ENCODE measurements around the gene CEP63. TPM values are rescaled to one million over a fixed set of nuclear protein-coding genes. Genes with fewer than 3 reads are reported as not detected.
A peak's percentile ranks its signal among the peaks of the same experiment; 100 is the strongest.

The CEP63 gene
- total RNA-seq, 2 donors from 2014 or later, result 23.1 to 23.8 TPM

DNA sequence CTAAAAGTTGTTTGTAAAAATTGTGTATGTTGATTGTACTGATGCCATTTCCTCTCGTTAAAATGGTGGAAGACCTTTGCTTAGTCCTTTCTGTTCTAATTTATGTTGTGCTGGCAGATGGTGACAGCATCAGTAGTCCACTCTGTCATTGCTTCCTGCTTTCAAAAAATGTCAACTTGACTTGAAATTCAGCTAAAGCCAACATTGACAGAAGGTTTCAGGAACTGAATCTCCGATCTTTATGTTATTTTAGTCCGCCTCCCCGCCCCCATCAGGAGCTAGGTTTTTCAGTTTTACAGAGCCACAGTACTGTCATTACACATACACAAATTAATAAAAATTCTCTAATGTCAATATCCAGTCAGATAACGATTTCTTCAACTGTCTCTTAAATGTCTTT, 1.5 kb downstream of the CEP63 start:
- intact Hi-C loops (cut with DNase I), result loop anchor here in 1 of 2 donors (10.0 kb wide), 2 partner anchors 273 to 913 kb away; partner anchors contain the start of gene CDV3
- no peak for DNase-seq (ENCODE audit: low spot score)

DNA sequence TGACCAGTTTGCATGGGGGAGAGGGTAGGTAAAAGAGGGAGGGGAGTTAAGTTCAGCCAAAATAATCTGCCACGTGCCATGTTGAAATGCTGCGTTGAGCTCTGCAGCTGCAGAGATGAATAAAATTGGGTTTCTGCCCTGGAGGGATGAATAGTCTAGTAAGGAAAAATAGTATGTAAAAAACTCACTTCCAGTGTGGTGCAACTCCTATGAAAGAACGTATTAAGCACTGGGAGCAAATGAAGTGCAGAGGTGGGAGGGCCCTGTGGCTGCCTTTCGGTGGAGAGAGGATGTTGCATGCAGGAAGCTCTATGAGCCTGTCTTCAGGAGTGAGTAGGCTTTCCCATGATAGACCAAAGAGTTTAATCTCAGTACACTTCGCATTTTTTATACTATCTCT, 8.6 kb downstream of the CEP63 start:
- intact Hi-C loops (cut with DNase I), result no loop called here
- no peak for DNase-seq (ENCODE audit: low spot score)

DNA sequence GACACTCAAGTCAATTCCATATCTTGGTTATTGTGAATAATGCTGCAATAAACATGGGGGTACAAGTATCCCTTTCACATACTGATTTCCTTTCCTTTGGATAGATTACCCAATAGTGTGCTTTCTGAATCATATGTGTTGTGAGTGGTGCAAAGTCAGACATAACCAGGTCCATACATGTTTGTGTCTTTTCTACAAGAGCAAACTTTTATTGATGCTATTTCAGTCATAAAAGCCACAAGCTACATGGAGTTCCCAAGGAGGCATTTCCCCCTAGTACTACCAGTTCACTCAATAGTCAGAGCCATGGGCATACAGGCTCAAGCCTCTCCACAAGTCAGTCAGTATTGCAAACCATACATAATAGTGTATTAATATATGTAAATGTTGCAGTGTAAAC, 10.1 kb downstream of the CEP63 start:
- DNase-seq (ENCODE audit: low spot score), result no peak
- intact Hi-C loops (cut with DNase I), result no loop called here

DNA sequence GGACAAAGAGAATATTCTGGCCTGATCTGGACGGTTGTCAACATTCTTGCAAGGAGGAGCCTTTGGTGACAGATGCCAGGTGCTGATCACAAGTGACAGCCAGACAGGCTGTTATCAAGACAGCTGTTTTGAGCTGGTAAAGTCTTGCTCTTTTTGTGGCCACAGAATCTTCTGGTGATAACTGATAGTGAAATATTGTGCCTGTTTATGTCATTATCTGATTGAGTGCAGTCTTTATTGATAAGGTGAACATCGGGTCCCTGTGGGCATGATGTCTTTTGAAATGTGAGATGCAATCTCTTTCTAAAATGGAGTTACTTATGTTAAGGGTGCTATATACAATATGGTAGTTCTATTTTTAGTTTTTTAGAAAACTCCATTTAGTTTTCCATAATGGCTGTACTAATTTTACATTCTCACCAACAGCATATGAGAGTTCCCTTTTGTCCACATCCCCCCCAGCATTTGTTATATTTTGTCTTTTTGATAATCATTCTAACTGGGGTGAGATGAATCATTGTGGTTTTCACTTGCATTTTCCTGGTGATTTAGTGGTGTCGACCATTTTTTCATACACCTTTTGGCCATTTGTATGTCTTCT, 10.7 kb downstream of the CEP63 start:
- no peak for DNase-seq (ENCODE audit: low spot score)
- intact Hi-C loops (cut with DNase I), result no loop called here

DNA sequence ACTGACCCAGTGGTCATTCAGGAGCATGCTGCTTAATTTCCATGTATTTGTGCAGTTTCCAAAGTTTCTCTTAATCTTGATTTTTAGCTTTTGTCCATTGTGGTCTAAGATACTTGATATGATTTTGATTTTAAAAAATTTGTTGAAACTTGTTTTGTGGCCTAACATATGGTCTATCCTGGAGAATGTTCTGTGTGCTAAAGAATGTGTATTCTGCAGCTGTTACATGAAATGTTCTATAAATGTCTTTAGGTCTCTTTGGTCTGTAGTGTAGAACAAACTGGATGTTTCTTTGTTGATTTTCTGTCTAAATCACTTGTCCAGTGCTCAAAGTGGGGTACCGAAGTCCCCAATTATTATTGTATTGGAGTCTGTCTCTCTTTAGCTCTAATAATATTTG, 17.4 kb downstream of the CEP63 start:
- intact Hi-C loops (cut with DNase I), result no loop called here
- DNase-seq (ENCODE audit: low spot score), result no peak

DNA sequence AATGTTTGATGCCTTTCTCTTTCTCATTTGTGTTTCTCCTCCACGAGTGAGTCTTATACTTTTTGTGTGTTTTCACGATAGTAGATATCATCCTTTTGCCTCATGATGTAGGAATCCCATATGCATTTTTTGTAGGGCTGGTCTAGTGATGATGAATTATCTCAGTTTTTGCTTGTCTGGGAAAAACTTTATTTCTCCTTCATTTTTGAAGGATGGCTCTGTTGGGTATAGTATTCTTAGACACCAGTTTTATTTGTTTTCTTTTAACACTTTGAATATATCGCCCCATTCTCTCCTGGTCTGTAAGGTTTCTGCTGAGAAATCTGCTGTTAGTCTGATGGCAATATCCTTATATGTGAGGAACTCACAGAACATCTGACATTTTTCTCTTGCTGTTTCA, 18.3 kb downstream of the CEP63 start:
- intact Hi-C loops (cut with DNase I), result no loop called here
- DNase-seq (ENCODE audit: low spot score), result no peak

DNA sequence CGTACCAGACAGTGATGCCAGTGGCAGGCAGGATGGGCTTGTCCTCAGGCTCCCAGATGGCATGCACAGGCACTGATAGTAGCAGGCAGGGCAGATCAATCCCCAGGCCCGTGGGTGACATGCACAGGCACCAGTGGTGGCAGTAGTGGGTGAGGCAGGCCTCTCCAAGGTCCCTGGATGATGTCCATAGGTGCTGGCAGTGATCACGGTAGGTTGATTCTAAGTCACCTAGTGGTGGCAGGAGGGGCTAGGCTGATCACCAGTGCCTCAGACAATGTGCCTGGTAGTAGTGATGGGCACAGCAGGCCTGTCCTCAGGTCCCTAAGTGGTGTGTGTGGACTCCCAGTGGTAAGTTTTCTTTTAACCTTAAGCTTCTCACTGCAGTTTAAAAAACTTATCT, 19.6 kb downstream of the CEP63 start:
- intact Hi-C loops (cut with DNase I), result no loop called here
- DNase-seq (ENCODE audit: low spot score), result no peak

DNA sequence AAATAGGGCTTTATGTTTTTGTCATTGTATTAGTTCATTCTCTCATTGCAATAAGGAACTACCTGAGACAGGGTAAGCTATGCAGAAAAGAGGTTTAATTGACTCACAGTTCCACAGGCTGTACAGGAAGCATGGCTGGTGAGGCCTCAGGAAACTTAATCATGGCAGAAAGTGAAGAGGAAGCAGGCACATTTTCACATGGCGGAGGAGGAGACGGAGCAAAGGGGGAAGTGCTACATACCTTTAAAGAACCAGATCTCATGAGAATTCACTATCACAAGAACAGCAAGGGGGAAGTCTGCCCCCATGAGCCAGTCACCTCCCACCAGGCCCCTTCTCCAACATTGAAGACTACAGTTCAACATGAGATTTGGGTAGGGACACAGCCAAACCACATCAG, 25.6 kb downstream of the CEP63 start:
- intact Hi-C loops (cut with DNase I), result no loop called here
- peak; percentile 40 for DNase-seq (ENCODE audit: low spot score)

DNA sequence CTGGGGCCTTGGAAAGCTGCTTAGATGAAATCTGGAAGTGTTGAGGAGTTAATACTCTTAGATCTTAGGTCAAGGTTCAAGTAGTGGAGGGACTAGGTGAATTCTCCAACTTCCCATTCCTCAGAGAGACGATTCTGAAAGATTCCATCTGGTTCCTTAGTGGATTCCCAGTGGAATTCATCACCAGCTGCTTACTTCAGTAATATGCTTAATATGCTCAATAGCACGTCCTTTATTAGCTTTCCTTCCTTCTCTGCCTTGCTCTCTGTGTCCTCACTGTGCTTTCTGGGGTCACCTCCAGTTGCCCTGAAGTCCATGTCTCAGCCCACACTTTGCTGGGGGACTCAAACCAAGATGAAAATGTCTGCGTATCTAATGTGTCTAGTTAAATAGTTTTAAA, 31.0 kb downstream of the CEP63 start:
- DNase-seq (ENCODE audit: low spot score), result no peak
- intact Hi-C loops (cut with DNase I), result no loop called here

DNA sequence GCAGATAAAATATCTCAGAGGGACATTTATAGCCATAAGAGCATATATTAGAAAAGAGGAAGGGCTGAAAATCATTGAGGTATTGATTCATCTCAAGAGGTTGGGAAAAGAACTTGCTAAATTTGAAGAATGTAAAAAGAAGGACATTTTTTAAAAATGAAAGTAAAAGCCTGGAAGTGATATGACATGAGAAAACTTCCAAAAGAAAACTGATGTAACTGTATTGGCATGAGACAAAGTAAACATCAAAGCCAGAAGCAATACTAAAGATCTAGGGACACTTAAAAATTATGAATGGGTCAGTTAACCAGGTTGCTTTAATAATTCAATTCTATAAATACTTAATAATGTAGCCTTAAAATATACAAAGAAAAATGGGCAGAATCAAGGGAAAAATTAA, 31.9 kb downstream of the CEP63 start:
- intact Hi-C loops (cut with DNase I), result no loop called here
- DNase-seq (ENCODE audit: low spot score), result no peak

DNA sequence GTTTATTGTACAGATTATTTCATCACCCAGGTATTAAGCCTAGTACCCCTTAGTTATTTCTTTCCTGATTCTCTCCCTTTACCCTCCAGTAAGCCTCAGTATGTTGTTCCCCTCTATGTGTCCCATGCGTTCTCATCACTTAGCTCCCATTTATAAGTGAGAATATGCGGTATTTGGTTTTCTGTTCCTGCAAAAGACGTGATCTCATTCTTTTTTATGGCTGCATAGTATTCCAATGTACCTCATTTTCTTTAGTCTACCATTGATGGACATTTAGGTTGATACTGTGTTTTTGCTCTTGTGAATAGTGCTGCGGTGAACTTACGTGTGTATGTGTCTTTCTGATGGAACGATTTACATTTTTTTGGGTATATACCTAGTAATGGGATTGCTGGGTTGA, 36.7 kb downstream of the CEP63 start:
- intact Hi-C loops (cut with DNase I), result no loop called here
- DNase-seq (ENCODE audit: low spot score), result no peak

DNA sequence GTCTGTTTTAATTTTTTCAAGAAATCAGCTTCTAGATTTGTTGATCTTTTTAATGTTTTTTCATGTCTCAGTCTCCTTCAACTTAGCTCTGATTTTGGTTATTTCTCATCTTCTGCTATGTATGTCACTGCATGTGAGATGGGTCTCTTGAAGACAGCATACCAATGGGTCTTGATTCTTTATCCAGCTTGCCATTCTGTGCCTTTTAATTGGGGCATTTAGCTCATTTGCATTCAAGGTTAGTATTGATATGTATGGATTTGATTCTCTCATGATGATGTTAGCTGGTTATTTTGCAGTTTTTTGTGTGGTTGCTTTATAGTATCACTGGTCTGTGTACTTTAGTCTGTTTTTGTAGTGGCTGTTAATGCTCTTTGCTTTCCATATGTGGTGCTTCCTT, 39.4 kb downstream of the CEP63 start:
- DNase-seq (ENCODE audit: low spot score), result no peak
- intact Hi-C loops (cut with DNase I), result no loop called here

DNA sequence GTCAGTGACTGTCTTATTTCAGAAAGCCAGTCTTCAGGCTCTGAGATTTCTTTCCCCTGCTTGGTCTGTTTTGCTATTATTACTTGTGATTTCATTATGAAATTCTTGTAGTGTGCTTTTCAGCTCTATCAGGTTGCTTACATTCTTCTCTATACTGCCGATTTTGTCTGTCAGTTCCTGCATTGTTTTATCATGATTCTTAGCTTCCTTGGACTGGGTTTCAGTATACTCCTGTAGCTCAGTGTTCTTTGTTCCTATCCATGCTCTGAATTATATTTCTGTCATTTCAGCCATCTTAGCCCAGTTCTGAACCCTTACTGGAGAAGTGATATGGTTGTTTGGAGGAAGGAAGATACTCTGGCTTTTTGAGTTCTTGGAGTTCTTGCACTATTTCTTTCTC, 40.5 kb downstream of the CEP63 start:
- no peak for DNase-seq (ENCODE audit: low spot score)
- intact Hi-C loops (cut with DNase I), result no loop called here

DNA sequence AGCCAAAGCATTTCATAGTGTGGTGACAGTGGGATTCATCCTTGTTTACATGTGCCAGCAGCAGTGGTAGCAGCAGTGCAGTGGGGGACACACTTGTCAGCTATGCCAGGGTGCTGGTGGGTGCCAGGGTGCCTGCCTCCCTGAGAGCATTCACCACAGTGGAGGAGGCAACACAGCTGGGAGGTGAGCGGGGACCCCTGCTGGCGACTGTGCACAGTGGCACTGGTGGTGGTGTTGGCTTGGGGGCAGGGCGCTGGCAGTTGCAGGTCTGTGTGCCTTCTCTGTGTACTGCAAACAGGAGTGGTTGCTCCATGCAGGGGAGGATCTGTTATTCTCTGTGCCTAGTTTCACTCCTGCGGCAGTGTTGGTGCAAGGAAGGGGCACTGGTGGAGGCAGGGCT, 41.2 kb downstream of the CEP63 start:
- intact Hi-C loops (cut with DNase I), result no loop called here
- DNase-seq (ENCODE audit: low spot score), result no peak

DNA sequence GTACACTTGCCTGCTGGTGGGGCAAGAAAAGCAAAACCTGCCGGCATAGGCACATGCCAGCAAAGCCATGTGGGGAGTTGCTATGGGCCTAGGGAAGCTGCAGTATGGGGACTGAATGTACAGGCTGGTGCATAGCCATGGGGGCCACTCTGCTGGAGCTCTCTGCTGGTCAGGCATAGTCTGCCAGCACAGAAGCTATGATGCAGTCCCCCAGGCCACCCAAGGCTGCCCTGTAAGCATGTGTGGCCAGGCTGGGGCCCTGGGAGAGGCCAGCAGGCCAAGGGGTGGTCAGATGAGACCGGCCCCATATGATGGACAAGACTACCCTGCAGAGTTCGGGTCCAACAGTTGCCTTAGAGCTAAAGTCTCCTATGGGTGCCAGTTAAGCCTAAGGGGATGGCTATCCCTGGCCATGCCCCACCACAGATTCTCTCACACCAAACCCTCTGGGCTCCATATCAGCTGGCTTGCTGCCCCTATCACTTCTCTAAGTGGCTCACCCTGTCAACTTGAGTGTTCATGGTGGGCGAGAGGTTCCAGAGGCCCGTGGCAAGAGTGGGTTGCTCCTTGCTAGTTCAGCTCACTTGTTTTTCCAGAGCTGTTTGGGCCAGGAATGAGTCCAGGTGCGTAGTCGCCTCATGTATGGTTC, 41.8 kb downstream of the CEP63 start:
- intact Hi-C loops (cut with DNase I), result no loop called here
- DNase-seq (ENCODE audit: low spot score), result no peak

DNA sequence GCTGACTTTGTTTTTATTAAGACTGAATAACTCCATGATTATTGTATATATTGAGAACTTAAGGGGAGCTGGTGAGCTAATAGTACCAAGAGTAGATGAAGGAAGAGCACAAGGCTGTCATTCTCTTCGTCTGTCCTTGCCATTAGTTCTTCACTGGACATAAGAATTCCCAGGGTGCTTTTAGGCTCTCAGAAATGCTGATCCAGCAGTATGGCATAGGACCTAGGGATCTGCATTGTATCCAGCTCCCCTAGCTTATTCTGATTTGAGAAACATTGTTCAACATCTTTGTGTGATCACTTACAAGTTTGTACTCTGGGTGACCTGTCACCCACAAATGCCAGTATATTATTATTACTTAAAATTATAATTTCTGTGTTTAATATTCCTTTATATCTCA, 47.6 kb downstream of the CEP63 start:
- DNase-seq (ENCODE audit: low spot score), result no peak
- intact Hi-C loops (cut with DNase I), result no loop called here

DNA sequence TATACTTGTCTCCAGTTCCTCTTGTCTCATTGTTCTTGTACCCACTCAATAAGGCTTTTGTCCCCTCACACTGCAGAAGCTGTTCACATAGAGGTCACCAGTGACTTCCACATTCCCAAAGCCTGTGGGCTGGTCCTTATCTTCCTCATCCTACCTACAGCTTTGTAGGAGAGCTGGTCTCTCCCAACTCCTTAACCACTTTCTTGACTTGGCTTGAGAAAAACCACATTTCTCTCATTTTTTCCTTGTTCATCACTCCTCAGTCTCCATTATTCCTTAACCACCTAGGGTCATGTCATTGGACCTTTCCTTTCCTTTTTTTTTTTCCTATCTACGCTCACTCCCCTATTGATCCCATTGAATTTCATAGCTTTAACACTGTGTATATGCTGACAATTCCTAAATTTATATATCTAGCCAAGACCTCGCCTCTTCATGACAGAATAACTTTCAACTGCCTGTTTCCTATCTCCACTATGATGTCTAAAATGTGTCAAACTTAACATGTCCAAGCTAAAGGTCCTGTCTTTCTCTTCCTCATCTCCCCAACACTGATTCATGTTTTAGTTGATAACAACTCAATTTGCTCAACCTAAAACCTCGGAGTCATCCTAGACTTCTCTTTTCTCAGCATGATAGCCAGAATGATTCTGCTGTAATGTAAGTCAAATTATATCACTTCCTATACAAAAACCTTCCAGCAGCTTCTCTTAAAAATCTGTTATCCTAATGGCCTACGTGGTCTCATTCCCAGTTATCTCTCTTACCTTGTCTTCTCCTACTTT, 49.5 kb downstream of the CEP63 start:
- intact Hi-C loops (cut with DNase I), result no loop called here
- no peak for DNase-seq (ENCODE audit: low spot score)

DNA sequence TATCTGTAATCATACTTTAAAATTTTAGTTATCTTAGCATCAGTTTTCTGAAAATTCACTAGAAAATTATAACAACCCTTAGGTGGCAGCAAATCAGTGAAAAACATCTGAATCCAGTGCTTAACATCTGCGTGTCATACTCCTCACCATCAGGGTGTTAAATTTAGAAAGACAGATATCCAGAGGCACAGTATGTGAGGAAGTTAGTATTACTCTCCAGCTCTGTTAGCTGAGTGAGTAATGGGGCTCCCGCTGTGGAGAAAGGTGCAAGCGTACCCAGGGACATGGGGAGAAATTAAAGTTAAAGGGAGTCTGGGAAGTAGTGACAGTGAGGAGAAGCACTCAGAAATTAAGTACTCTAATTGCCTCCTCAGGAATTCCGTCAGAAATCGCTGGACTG, 50.9 kb downstream of the CEP63 start:
- no peak for DNase-seq (ENCODE audit: low spot score)
- intact Hi-C loops (cut with DNase I), result no loop called here

DNA sequence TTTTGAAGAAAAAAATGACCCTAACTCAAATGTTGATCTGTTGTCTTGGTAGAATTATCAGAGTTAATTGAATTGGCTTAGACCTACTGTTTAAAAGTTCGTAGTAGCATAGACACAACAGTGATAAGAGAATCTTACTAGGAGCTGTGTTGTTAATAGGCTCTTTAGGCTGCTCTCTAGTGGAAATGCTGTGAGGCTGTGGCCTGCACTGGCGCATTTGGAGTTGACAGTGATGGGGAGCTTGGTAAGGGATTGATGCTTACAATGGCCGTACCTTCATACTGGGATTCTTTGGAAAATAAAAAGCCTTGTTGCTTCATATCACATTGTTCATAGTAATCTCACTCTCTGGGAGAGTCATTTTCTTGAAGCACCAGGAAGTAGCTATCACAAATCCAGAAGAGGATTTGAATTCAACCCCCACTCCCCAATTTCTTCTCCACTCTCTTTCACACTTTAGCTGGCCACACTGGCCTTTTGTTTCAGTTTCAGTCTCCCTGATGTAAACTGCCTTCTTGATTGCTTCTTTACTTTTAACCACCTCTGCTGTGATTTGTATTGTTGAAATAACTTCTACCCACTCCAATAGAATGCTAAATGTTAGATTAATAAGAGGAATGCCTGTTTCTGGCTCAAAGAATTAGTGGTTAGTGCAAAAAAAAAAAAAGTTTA, 56.6 kb downstream of the CEP63 start:
- intact Hi-C loops (cut with DNase I), result no loop called here

DNA sequence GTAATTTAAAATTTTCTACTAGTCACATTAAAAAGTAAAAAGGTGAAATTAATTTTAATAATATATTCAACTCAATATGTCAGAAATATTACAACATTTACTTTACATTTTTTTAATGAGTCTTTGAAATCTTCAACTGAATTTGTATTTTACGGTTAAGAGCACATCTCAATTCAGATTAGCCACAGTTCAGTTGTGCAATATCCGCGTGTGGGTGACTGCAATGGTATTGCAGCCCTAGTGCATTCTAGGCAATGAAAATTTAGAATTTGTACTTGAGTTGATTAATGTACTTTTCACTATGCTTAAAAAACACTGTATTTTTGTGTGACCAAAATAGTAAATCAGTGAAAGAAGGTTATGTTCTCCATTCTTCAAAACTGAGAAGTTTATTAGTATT, 57.3 kb downstream of the CEP63 start:
- DNase-seq (ENCODE audit: low spot score), result no peak
- intact Hi-C loops (cut with DNase I), result no loop called here

More for the DNA sequence above, 56.6 kb downstream of the CEP63 start:
- no peak for DNase-seq (ENCODE audit: low spot score)
